Transverse colon (tissue), 4 donors: ENCODE measurements around the gene SIM2. TPM values are rescaled to one million over a fixed set of nuclear protein-coding genes. Genes with fewer than 3 reads are reported as not detected.

Experiments used
- DNase-seq: peaks from one replicate; pipeline ENCODE4 v3.0.0-alpha.2; 2019
- H3K27ac ChIP-seq, 4 donors: fragments of 200-600 bp; sonication (generic); 2 replicates each; pipeline ENCODE4 v1.5.1; 2016 to 2018; ENCODE audit warnings: inconsistent platforms in 4 of 4
- H3K27me3 ChIP-seq: fragments of 200-600 bp; sonication (generic); 2 replicates; pipeline ENCODE4 v1.5.1; 2017; ENCODE audit warnings: inconsistent platforms
- H3K36me3 ChIP-seq, 4 donors: fragments of 200-600 bp; sonication (generic); 2 replicates each; pipeline ENCODE4 v1.5.1; 2017 to 2019; ENCODE audit warnings: inconsistent platforms in 4 of 4
- H3K4me1 ChIP-seq, 4 donors: fragments of 200-600 bp; sonication (generic); 2 replicates each; pipeline ENCODE4 v1.5.1; 2017 to 2020; ENCODE audit warnings: inconsistent platforms in 4 of 4
- H3K4me3 ChIP-seq, 4 donors: fragments of 200-600 bp; sonication (generic); 1 replicate in 1 of 4; 2 replicates in 3 of 4; pipeline versions ENCODE4 v1.5.1 to v1.6.1; 2017 to 2019; ENCODE audit warnings: inconsistent platforms in 4 of 4
- H3K9me3 ChIP-seq, 2 donors: fragments of 200-600 bp; sonication (generic); 2 replicates each; pipeline ENCODE4 v1.5.1; 2017 to 2019; ENCODE audit warnings: inconsistent platforms in 2 of 2
- EP300 ChIP-seq: sonication (generic); formaldehyde crosslinking; IDR thresholded peaks from one replicate; pipeline ENCODE4 v1.6.1; 2017; ENCODE audit warnings: antibody characterized with exemption, low read depth
- POLR2A ChIP-seq: fragments of 450-650 bp; IDR thresholded peaks from one replicate; pipeline ENCODE4 v1.6.1; 2016; ENCODE audit warnings: antibody characterized with exemption, mild to moderate bottlenecking, moderate library complexity
- POLR2AphosphoS5 ChIP-seq, 3 donors: sonication (generic); formaldehyde crosslinking; IDR thresholded peaks; one replicate each; pipeline ENCODE4 v1.6.1; 2016; ENCODE audit warnings: antibody characterized with exemption in 3 of 3
- WGBS, 2 donors: methylation state at CpG; one replicate each; pipeline ENCODE4 v1.1.5; 2018; ENCODE audit warnings: low coverage in 1 of 2; 5-methylcytosine and 5-hydroxymethylcytosine counted together
- in situ Hi-C, 4 donors: fragments of 200-750 bp; cut with MboI; loops; one replicate each; pipeline versions ENCODE4 v1.15.0 to v1.15.1; 2017; ENCODE audit warnings: low sequenced_read_pairs in 3 of 4, low pct_ligation_motif_present in 1 of 4, low pct_unique_long_range_greater_than_20kb in 1 of 4
- intact Hi-C: fragments of 100-400 bp; cut with DNase I; formaldehyde crosslinking; loops from one replicate; pipeline ENCODE4 v1.15.1; 2023; ENCODE audit warnings: low total_unique reads
- total RNA-seq, 4 donors: library from RNA; depleted of rRNA; stranded (reverse); fragments of >200 nt; gene quantifications; one replicate each; pipeline ENCODE4 v1.1.0, GENCODE V29; 2016
- TF ChIP-seq, protein P1 (sequence below), 5 experiments: fragments of 200-600 bp in 3 of 5; fragments of 450-650 bp in 2 of 5; sonication (generic) in 3 of 5; IDR thresholded peaks; 1 replicate in 2 of 5; 2 replicates in 3 of 5; pipeline ENCODE4 v1.5.1; 2016 to 2017; ENCODE audit warnings: antibody characterized with exemption in 5 of 5, inconsistent platforms in 3 of 5, mild to moderate bottlenecking in 2 of 5, moderate library complexity in 1 of 5

SIM2 gene
- total RNA-seq, 4 donors from 2014 or later = 0.32 TPM; not detected in 3

DNA sequence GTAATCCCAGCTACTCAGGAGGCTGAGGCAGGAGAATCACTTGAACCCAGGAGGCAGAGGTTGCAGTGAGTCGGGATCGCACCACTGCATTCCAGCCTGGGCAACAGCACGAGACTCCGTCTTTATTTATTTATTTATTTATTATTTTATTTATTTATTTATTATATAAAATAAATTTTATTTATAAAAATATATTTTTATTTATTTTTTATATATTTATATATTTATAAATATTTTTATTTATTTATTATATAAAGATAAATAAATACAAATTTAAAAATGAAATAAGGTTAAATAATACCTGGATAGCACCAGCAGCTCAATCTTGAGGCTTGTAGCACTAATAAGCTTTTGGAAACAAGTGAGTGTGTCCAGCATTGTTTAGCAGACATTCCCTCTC is 40.9 kb upstream of the SIM2 start:
- WGBS, 2 donors = 90 to 93% methylated on average over 4 of the region's 4 CpGs
- Histone ChIP-seq H3K27ac (no peak overlapping the region), H3K27me3 (peaks cover 86% of the 10 kb centered on the region), H3K36me3 (no peaks in the 10 kb centered on the region), H3K4me3 (no peak overlapping the region), H3K4me1 (no peaks in the 10 kb centered on the region), H3K9me3 (no peaks in the 10 kb centered on the region)
- in situ Hi-C loops (no loop called here), intact Hi-C loops (no loop called here)
- TF ChIP-seq, protein P1, sequence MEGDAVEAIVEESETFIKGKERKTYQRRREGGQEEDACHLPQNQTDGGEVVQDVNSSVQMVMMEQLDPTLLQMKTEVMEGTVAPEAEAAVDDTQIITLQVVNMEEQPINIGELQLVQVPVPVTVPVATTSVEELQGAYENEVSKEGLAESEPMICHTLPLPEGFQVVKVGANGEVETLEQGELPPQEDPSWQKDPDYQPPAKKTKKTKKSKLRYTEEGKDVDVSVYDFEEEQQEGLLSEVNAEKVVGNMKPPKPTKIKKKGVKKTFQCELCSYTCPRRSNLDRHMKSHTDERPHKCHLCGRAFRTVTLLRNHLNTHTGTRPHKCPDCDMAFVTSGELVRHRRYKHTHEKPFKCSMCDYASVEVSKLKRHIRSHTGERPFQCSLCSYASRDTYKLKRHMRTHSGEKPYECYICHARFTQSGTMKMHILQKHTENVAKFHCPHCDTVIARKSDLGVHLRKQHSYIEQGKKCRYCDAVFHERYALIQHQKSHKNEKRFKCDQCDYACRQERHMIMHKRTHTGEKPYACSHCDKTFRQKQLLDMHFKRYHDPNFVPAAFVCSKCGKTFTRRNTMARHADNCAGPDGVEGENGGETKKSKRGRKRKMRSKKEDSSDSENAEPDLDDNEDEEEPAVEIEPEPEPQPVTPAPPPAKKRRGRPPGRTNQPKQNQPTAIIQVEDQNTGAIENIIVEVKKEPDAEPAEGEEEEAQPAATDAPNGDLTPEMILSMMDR (IDR thresholded peaks at IDR 0.05) = no peak
- TF ChIP-seq EP300 (no peak), POLR2AphosphoS5 (IDR thresholded peaks at IDR 0.05) (no peak), POLR2A (no peak)
- DNase-seq = no peak

DNA sequence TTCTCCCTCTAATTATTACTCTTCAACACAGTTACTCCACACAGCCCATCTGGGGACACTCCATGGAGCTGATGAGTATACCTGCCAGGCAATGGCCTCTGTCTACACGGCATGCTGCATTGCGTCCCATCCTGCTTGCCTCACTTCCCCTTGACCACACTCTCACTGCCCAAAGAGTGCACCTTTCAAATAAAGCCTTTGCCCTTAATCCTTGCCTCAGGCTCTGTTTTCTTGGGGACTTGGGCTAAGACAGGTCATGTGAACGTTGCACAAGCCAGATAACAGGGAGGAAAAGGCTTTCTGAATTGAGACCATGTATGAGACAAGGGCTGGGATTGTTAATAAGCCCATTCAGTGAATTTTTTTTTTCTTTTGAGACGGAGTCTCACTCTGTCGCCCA is 40.0 kb upstream of the SIM2 start:
- Histone ChIP-seq H3K4me1 (no peaks in the 10 kb centered on the region), H3K4me3 (no peak overlapping the region), H3K36me3 (no peaks in the 10 kb centered on the region), H3K27ac (no peak overlapping the region), H3K9me3 (no peaks in the 10 kb centered on the region), H3K27me3 (peaks cover 86% of the 10 kb centered on the region)
- in situ Hi-C loops (no loop called here), intact Hi-C loops (no loop called here)
- no peak for TF ChIP-seq EP300
- TF ChIP-seq, protein P1 (IDR thresholded peaks at IDR 0.05) = no peak
- TF ChIP-seq POLR2AphosphoS5 (IDR thresholded peaks at IDR 0.05) = no peak
- TF ChIP-seq POLR2A = no peak
- no peak for DNase-seq
- WGBS, 2 donors = 78% methylated on average over 5 of the region's 5 CpGs; no CpG with 5 or more reads in 1 of the 2 donors

DNA sequence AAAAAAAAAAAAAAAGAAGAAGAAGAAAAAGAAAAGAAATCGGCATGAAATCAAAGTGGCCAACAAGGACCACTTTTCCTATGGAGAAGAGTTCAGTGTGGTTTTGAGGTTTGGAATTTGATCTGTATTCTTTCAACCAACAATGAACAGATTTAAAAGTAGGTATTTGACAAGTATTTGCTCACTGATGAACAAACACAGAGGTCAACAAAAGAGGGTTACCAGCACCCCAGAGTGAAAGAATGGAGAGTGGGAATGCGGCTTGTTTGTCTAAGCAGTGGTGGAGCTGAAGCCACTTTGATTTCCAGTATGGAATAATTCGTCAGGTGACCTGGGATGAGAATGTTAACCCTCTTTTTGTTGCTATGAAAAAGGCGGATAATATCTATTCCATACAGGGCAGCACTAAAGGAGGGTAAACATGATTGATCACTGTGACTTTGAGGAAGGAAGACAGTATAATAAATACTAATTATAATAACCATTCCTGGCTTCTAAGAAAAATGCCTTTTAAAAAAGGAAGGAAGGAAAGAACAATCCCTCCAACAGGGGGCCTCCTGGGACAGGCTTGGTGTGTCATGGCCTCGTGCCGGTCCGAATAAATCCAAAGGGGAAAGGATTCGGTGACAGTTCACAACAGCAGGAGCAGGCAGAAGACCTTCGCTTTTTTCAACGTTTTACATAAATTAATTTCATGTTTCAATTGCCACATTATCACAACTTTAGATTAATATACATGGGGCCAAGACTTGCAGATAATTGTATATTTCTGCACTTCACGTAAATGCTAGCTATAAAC is 37.2 kb upstream of the SIM2 start:
- no peaks in the 10 kb centered on the region for H3K4me1 ChIP-seq
- peak; percentile 37 for DNase-seq
- no peak overlapping the region for H3K4me3 ChIP-seq
- WGBS, 2 donors = 20 to 31% methylated on average over 11 of the region's 11 CpGs
- in situ Hi-C loops (no loop called here), intact Hi-C loops (no loop called here)
- no peaks in the 10 kb centered on the region for H3K36me3 ChIP-seq
- H3K27ac ChIP-seq = no peak overlapping the region
- H3K27me3 ChIP-seq = peaks cover 83% of the 10 kb centered on the region
- no peaks in the 10 kb centered on the region for H3K9me3 ChIP-seq
- TF ChIP-seq POLR2A = no peak
- TF ChIP-seq, protein P1 (IDR thresholded peaks at IDR 0.05) = peak; percentile 18 to 46 (median 36)

DNA sequence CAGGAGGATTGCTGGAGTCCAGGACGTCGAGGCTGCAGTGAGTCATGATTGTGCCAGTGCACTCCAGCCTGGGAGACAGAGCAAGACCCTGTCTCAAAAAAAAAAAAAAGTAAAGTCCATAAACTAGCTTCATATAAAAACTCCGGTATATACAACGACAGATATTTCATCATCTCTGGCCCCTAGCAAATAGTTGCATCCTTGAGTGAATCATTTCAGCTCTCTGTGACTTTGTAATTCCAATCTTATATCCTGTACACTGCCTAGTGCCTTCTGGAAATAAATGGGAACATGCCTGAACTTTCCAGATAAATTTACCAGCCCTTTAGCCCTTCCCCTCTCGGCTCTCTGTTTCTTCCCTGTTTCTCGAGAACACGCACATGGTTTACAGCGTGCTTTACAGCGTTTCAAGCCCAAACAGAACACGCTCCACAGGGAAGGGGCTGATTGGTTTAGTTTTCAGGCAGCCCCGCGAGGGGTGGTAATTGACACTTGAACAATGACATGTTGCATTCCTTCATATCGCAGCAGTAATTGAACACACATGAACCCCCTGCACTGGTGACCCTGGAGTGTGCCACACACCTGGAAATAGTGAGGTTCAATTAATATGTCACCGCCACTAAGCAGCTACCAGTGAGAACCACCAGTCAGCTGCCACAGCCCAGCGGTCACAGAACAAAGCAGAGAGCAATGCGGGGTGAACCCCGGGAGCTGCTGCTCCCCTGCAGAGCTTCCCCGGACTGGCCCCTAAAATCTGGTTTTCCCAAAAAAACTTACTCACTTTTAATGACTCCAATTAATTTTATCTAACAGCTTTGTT is 35.7 kb upstream of the SIM2 start:
- no peaks in the 10 kb centered on the region for H3K36me3 ChIP-seq
- H3K9me3 ChIP-seq = no peaks in the 10 kb centered on the region
- no peaks in the 10 kb centered on the region for H3K4me1 ChIP-seq
- TF ChIP-seq, protein P1 (IDR thresholded peaks at IDR 0.05) = no peak
- TF ChIP-seq POLR2AphosphoS5 (IDR thresholded peaks at IDR 0.05) = no peak
- TF ChIP-seq EP300 = no peak
- TF ChIP-seq POLR2A = no peak
- H3K27ac ChIP-seq = no peak overlapping the region
- intact Hi-C loops (no loop called here), in situ Hi-C loops (no loop called here)
- H3K4me3 ChIP-seq = no peak overlapping the region
- DNase-seq = no peak
- 36 to 44% methylated on average over 6 to 18 of the region's 18 CpGs for WGBS, 2 donors
- peaks cover 85% of the 10 kb centered on the region for H3K27me3 ChIP-seq
